Neural cell (in vitro differentiated cells): ENCODE measurements around the gene CFAP92. TPM values are rescaled to one million over a fixed set of nuclear protein-coding genes. Genes with fewer than 3 reads are reported as not detected.

Experiments
- H2AFZ ChIP-seq: fragments of 200-600, 300-800 bp; sonication (generic), shearing (Covaris generic); 2 replicates; pipeline ENCODE4 v1.6.0; 2014; ENCODE audit warnings: low read depth, mild to moderate bottlenecking, antibody characterized with exemption, low read length, moderate library complexity
- H3F3A ChIP-seq: fragments of 200-600 bp; shearing (Covaris generic); 2 replicates; pipeline ENCODE4 v1.6.1; 2016; ENCODE audit warnings: mild to moderate bottlenecking, moderate library complexity, mixed read lengths, antibody characterized with exemption, low read length; ENCODE audit not compliant: insufficient read depth, poor library complexity, severe bottlenecking
- H3K27ac ChIP-seq: fragments of 200-600, 300-800 bp; sonication (generic), shearing (Covaris generic); 2 replicates; pipeline ENCODE4 v1.5.1; 2014; ENCODE audit warnings: mild to moderate bottlenecking, low read length, moderate library complexity
- H3K27me3 ChIP-seq: fragments of 300-800, 200-600 bp; sonication (generic), shearing (Covaris generic); 2 replicates; pipeline ENCODE4 v1.6.0; 2014; ENCODE audit warnings: mild to moderate bottlenecking, low read depth, low read length, moderate library complexity; ENCODE audit not compliant: insufficient read depth
- H3K36me3 ChIP-seq: fragments of 300-800, 200-600 bp; sonication (generic), shearing (Covaris generic); 2 replicates; pipeline ENCODE4 v1.5.1; 2014; ENCODE audit warnings: mild to moderate bottlenecking, antibody characterized with exemption, low read length, moderate library complexity; ENCODE audit not compliant: insufficient read depth
- H3K4me2 ChIP-seq: fragments of 300-800, 200-600 bp; sonication (generic), shearing (Covaris generic); 2 replicates; pipeline ENCODE4 v1.6.0; 2014; ENCODE audit warnings: mild to moderate bottlenecking, low read length
- H3K4me3 ChIP-seq: fragments of 300-800, 200-600 bp; sonication (generic), shearing (Covaris generic); 2 replicates; pipeline ENCODE4 v1.5.1; 2014; ENCODE audit warnings: mild to moderate bottlenecking, low read length, moderate library complexity
- H3K79me2 ChIP-seq: fragments of 200-600 bp; shearing (Covaris generic); replicated peaks from 2 replicates; pipeline ENCODE4 v1.6.0; 2014; ENCODE audit warnings: mild to moderate bottlenecking, low read length, moderate library complexity; ENCODE audit not compliant: insufficient read depth
- H3K9ac ChIP-seq: fragments of 300-800, 200-600 bp; sonication (generic), shearing (Covaris generic); 2 replicates; pipeline ENCODE4 v1.6.1; 2016; ENCODE audit warnings: mild to moderate bottlenecking, low read length, mixed read lengths
- H3K9me2 ChIP-seq: fragments of 200-600 bp; shearing (Covaris generic); 2 replicates; pipeline ENCODE4 v1.6.1; 2016; ENCODE audit warnings: mild to moderate bottlenecking, low read length, mixed read lengths; ENCODE audit not compliant: insufficient read depth
- H3K9me3 ChIP-seq: fragments of 200-600, 300-800 bp; sonication (generic), shearing (Covaris generic); 2 replicates; pipeline ENCODE4 v1.6.1; 2016; ENCODE audit warnings: mild to moderate bottlenecking, mixed run types, low read length, moderate library complexity, mixed read lengths
- H4K20me1 ChIP-seq: fragments of 200-600 bp; shearing (Covaris generic); 2 replicates; pipeline ENCODE4 v1.6.1; 2016; ENCODE audit warnings: mild to moderate bottlenecking, mixed run types; ENCODE audit not compliant: insufficient read depth
- EP300 ChIP-seq: fragments of 450-650 bp; conservative IDR thresholded peaks from 2 replicates; pipeline ENCODE4 v1.6.1; 2014; ENCODE audit warnings: antibody characterized with exemption, mild to moderate bottlenecking, moderate library complexity; ENCODE audit not compliant: poor library complexity, severe bottlenecking
- EZH2 ChIP-seq: fragments of 200-600, 300-800 bp; shearing (Covaris generic), sonication (generic); IDR thresholded peaks from 2 replicates; pipeline ENCODE4 v1.6.1; 2014; ENCODE audit warnings: antibody characterized with exemption, low read length, borderline replicate concordance, mild to moderate bottlenecking; ENCODE audit not compliant: insufficient read depth, poor library complexity, severe bottlenecking
- MXI1 ChIP-seq: fragments of 450-650 bp; conservative IDR thresholded peaks from 2 replicates; pipeline ENCODE4 v1.6.1; 2014; ENCODE audit warnings: antibody characterized with exemption, mild to moderate bottlenecking; ENCODE audit not compliant: poor library complexity, severe bottlenecking
- RAD21 ChIP-seq: fragments of 450-650 bp; conservative IDR thresholded peaks from 2 replicates; pipeline ENCODE4 v1.6.1; 2014; ENCODE audit warnings: antibody characterized with exemption, mild to moderate bottlenecking, moderate library complexity
- SMC3 ChIP-seq: fragments of 450-650 bp; conservative IDR thresholded peaks from 2 replicates; pipeline ENCODE4 v1.6.1; 2014; ENCODE audit warnings: antibody characterized with exemption, mild to moderate bottlenecking, moderate library complexity; ENCODE audit not compliant: poor library complexity
- TAF1 ChIP-seq: IDR thresholded peaks from 2 replicates; pipeline ENCODE4 v1.6.1; 2012; ENCODE audit warnings: low read depth
- polyA plus RNA-seq: library from polyadenylated mRNA; depleted of rRNA; stranded (reverse); fragments of >200 nt; gene quantifications from 2 replicates; pipeline ENCODE4 v1.2.3, GENCODE V29; 2014
- TF ChIP-seq, protein P1 (sequence below): IDR thresholded peaks from 2 replicates; pipeline ENCODE4 v1.6.1; 2012; ENCODE audit warnings: borderline replicate concordance
- TF ChIP-seq, protein P2 (sequence below): fragments of 450-650 bp; IDR thresholded peaks from 2 replicates; pipeline ENCODE4 v1.5.1; 2014; ENCODE audit warnings: antibody characterized with exemption, mild to moderate bottlenecking, moderate library complexity; ENCODE audit not compliant: poor library complexity, severe bottlenecking

Gene CFAP92
- polyA plus RNA-seq, 1 donor from 2014 or later: 0.69 TPM

DNA sequence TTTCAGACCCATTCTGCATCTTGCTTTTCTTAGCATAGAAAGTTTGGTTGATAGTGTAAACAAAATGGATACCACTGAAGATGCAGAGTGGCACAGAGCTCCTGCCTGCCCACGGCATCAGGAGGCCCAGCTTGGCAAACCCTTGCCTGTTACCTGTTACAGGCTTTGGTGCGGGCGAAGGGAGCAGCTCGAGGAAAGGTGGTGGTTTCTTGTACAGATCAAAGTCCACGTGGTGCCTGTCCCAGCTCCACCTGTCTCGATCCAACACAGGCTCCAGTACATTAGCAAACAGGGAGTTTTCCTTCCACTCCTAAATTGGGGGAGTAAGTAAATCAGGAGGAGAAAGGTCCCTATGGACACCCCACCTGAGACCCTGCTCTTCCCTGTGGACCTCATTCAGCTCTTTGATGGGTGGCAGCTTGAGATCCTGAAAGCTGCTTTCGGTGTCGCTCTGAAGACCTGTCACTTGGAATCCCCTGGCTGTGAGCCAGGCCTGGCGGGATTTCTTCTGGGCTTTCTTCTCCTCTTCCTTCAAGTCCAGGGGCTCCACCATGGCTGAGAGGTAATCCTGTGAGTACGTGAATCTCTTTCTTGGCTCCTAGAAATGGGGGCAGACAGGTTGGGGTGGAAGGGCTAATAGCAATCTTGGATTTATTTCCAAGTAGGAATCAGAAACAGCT lies 78.8 kb downstream of the CFAP92 start:
- no peak overlapping the region for H3K9ac ChIP-seq
- no peak overlapping the region for H3K4me2 ChIP-seq
- no peak overlapping the region for H3K27ac ChIP-seq
- no peaks in the 10 kb centered on the region for H3K79me2 ChIP-seq
- no peaks in the 10 kb centered on the region for H3K9me2 ChIP-seq
- H3K9me3 ChIP-seq: no peaks in the 10 kb centered on the region
- TF ChIP-seq, protein P1, sequence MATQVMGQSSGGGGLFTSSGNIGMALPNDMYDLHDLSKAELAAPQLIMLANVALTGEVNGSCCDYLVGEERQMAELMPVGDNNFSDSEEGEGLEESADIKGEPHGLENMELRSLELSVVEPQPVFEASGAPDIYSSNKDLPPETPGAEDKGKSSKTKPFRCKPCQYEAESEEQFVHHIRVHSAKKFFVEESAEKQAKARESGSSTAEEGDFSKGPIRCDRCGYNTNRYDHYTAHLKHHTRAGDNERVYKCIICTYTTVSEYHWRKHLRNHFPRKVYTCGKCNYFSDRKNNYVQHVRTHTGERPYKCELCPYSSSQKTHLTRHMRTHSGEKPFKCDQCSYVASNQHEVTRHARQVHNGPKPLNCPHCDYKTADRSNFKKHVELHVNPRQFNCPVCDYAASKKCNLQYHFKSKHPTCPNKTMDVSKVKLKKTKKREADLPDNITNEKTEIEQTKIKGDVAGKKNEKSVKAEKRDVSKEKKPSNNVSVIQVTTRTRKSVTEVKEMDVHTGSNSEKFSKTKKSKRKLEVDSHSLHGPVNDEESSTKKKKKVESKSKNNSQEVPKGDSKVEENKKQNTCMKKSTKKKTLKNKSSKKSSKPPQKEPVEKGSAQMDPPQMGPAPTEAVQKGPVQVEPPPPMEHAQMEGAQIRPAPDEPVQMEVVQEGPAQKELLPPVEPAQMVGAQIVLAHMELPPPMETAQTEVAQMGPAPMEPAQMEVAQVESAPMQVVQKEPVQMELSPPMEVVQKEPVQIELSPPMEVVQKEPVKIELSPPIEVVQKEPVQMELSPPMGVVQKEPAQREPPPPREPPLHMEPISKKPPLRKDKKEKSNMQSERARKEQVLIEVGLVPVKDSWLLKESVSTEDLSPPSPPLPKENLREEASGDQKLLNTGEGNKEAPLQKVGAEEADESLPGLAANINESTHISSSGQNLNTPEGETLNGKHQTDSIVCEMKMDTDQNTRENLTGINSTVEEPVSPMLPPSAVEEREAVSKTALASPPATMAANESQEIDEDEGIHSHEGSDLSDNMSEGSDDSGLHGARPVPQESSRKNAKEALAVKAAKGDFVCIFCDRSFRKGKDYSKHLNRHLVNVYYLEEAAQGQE: no peak
- no peak for TF ChIP-seq MXI1
- no peak for TF ChIP-seq EP300
- TF ChIP-seq SMC3: no peak
- H4K20me1 ChIP-seq: no peaks in the 10 kb centered on the region
- no peaks in the 10 kb centered on the region for H3K27me3 ChIP-seq
- H3K36me3 ChIP-seq: peaks cover 6% of the 10 kb centered on the region
- no peak overlapping the region for H2AFZ ChIP-seq
- H3K4me3 ChIP-seq: no peak overlapping the region
- no peaks in the 10 kb centered on the region for H3F3A ChIP-seq

GRCh38 chr3:128911911-128912310 lies 82.0 kb downstream of the CFAP92 start:
- Histone ChIP-seq H3K9me3 (no peaks in the 10 kb centered on the region), H3K36me3 (peaks cover 6% of the 10 kb centered on the region), H3K79me2 (no peaks in the 10 kb centered on the region), H4K20me1 (no peaks in the 10 kb centered on the region), H3K4me3 (no peak overlapping the region), H3K9ac (no peak overlapping the region), H3K27ac (no peak overlapping the region), H3F3A (no peaks in the 10 kb centered on the region), H2AFZ (no peak overlapping the region), H3K4me2 (no peak overlapping the region), H3K9me2 (no peaks in the 10 kb centered on the region), H3K27me3 (no peaks in the 10 kb centered on the region)
- TF ChIP-seq MXI1: no peak

DNA sequence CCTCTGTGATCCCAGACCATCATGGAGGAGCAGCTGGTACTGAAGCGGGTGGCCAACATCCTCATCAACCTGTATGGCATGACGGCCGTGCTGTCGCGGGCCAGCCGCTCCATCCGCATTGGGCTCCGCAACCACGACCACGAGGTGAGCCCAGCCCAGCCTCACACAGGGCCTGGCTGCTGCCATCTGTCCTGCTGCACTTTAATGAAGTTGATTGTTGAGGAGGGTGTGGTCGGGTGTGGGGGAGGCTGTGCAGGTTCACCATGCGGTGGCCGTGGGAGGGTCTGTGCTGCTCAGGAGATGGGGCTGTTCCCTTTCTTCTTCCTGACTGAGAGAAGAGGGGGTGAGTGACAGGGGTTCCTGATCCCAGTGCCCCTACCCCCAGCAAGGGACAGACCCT lies 83.9 kb downstream of the CFAP92 start:
- H3K4me3 ChIP-seq: no peak overlapping the region
- no peak overlapping the region for H2AFZ ChIP-seq
- no peaks in the 10 kb centered on the region for H3K9me3 ChIP-seq
- no peaks in the 10 kb centered on the region for H4K20me1 ChIP-seq
- H3F3A ChIP-seq: no peaks in the 10 kb centered on the region
- H3K4me2 ChIP-seq: no peak overlapping the region
- H3K36me3 ChIP-seq: no peaks in the 10 kb centered on the region
- H3K9me2 ChIP-seq: no peaks in the 10 kb centered on the region
- H3K9ac ChIP-seq: no peak overlapping the region
- no peaks in the 10 kb centered on the region for H3K27me3 ChIP-seq
- no peak overlapping the region for H3K27ac ChIP-seq
- no peaks in the 10 kb centered on the region for H3K79me2 ChIP-seq
- no peak for TF ChIP-seq TAF1

DNA sequence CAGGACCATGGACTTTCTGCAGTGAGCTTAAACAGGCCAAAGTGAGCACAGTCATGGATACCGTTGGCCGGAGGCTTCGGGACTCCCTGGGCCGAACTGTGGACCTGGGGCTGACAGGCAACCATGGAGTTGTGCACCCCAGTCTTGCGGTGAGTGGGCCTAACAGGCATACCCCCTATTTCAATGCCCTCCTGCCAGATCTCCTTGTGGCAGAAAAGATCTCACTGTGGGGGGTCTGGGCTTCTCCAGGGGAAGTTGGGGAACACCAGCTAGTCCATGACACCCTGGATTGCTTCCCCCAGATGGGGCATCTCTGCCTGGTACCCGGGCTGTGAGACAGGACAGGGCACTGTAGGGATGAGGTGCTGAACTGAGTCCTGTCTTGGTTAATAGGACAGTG lies 84.9 kb downstream of the CFAP92 start:
- Histone ChIP-seq H3K79me2 (no peaks in the 10 kb centered on the region), H2AFZ (no peak overlapping the region), H4K20me1 (no peaks in the 10 kb centered on the region), H3F3A (no peaks in the 10 kb centered on the region), H3K4me3 (no peak overlapping the region), H3K27me3 (no peaks in the 10 kb centered on the region), H3K9me2 (no peaks in the 10 kb centered on the region), H3K27ac (no peak overlapping the region), H3K4me2 (no peak overlapping the region), H3K36me3 (no peaks in the 10 kb centered on the region), H3K9me3 (no peaks in the 10 kb centered on the region), H3K9ac (no peak overlapping the region)
- TF ChIP-seq SMC3 (no peak), EP300 (no peak), RAD21 (no peak), EZH2 (no peak), MXI1 (no peak), TAF1 (no peak)
- TF ChIP-seq, protein P2, sequence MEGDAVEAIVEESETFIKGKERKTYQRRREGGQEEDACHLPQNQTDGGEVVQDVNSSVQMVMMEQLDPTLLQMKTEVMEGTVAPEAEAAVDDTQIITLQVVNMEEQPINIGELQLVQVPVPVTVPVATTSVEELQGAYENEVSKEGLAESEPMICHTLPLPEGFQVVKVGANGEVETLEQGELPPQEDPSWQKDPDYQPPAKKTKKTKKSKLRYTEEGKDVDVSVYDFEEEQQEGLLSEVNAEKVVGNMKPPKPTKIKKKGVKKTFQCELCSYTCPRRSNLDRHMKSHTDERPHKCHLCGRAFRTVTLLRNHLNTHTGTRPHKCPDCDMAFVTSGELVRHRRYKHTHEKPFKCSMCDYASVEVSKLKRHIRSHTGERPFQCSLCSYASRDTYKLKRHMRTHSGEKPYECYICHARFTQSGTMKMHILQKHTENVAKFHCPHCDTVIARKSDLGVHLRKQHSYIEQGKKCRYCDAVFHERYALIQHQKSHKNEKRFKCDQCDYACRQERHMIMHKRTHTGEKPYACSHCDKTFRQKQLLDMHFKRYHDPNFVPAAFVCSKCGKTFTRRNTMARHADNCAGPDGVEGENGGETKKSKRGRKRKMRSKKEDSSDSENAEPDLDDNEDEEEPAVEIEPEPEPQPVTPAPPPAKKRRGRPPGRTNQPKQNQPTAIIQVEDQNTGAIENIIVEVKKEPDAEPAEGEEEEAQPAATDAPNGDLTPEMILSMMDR: no peak
- TF ChIP-seq, protein P1: no peak
